Middle frontal gyrus (tissue), 1 donor: ENCODE data around the gene RFXANK.
A peak's percentile ranks its signal among the peaks of the same experiment; 100 is the strongest.

Experiments used
- DNase-seq: peaks from one replicate; pipeline ENCODE4 v3.0.0-alpha.2; 2015; ENCODE audit warnings: low spot score; ENCODE audit errors: extremely low spot score

Gene RFXANK

GRCh38 chr19:19227217-19227616 lies 35.2 kb downstream of the RFXANK start:
- no peak for DNase-seq

GRCh38 chr19:19229701-19230100 lies 37.6 kb downstream of the RFXANK start:
- no peak for DNase-seq

DNA sequence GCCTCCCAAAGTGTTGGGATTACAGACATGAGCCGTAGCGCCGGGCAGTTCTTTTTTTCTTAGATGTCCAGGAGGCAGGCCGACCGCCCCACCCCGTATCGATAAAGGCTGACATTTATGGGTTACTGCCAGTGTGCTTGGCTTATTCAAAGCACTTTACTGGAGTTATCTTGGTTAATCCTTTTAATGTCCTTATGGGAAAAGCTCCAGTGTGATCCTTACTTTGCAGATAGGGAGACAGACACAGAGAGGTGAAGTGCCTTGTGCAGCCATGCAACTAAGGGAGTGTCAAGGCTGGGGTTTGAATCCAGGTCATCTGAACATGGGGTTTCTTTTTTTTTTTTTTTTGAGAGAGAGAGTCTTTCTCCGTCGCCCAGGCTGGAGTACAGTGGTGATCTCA lies 38.9 kb downstream of the RFXANK start:
- no peak for DNase-seq

DNA sequence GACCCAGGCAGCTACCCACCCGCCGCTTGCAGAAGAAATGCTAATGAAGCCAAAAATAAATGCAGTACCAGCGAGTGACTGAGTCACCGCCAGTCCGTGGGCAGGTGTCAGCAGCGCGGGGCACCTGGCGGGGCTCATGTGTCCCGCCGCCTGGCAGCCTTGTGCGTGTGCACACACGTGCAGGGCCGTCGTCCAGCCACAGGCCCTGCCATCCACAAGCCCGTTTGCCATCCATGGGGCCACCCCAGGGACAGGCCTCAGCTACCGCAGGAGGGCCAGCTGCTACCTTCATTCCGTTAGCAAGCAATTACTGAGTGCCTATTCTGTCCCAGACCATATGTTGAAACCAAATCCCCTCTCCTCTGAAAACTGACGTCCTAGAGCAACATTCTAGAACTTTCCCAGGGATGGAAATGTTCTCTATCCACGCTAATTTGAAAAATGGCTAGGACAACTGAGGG lies 40.2 kb downstream of the RFXANK start:
- peak; percentile 12 for DNase-seq

DNA sequence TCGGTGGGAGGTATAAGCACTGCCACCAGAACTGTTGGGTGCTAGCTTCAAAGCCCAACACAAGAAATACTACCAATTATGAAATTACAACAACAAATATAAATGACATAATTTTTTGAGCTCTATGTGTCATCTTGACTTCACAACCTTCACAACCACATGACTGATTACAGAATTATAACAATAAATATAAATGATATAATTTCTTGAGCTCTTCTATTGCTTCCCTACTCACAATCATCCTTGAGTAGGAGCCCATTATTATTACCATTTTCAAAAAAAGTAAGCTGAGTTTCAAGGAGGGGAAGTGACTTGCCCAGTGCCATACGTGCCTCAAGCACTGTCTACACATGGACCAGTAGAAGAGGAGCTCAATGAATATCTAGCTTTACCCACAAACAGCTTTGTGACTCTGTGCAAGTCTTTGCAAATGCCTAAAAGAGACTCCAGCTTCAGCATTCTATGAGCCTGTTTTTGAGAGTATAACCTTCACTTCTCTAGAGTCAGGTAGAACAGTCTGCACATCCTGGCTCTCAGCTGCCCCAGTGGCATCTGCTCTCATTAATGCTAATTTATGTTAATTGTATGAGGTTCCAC lies 42.3 kb downstream of the RFXANK start:
- DNase-seq = no peak

DNA sequence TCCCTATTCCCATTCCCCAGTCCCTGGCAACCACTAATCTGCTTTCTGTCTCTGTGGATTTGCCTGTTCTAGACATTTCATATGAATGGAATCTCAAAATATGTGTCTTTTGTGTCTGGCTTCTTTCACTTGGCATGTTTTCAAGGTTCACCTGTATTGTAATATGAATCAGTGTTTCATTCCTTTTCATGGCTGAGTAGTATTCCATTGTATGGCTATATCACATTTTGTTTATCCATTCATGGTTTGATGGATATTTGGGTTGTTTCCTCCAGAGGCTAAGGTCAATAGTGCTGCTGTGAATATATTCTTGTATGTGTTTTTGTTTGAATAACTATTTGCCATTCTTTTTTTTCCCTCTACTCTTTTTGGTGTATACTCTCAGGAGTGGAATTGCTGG lies 44.1 kb downstream of the RFXANK start:
- DNase-seq = no peak

DNA sequence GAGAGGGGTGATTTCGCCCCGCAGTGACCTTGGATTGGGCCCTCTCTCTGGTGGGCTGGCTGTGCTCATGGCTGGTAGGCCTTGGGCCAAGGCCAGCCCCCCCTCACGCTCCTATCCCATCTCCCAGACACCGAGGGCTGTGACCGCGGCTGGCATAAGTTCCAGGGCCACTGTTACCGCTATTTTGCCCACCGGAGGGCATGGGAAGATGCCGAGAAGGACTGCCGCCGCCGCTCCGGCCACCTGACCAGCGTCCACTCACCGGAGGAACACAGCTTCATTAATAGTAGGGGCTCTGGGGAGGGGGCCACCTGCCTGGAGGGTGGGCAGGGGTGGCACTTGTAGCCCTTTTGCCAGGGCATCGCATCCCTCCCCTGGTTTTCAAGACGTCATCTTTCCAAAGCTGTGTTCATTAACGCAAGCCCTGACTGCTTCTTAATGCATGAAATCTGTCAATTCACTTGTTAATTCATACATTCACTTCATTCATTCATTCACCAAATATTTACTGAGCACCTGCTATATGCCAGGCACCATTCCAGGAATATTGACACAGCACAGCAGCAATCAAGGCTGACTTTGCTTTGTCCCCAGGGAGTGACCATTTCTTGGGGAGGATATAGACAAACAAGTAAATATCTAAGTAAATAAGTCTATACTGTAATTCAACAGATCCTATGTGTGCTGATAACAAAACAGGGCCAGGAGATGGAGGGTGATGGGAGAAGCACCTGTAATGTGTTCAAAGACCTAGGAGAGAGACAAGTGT lies 46.3 kb downstream of the RFXANK start:
- DNase-seq = no peak

DNA sequence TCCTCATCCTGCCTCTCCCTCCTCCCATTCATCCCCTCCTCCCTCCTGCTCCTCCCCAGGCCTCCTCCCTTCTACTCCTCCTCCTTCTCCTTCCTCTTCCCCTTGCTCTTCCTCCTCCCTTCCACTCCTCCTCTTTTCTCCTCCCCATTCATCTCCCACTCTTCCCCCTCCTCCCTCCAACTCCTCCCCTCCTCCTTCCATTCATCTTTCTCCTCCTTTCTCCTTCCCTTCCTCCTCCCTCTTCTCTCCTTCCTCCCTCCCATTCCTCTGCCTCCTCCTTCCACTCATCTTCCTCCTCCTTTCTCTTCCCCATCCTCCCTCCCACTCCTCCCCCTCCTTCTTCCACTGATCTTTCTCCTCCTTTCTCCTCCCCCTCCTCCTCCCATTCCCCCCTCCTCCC lies 47.6 kb downstream of the RFXANK start:
- no peak for DNase-seq

- DNase-seq = no peak
These were observed 48.4 kb downstream of the RFXANK start for GRCh38 chr19:19240476-19240875.

DNA sequence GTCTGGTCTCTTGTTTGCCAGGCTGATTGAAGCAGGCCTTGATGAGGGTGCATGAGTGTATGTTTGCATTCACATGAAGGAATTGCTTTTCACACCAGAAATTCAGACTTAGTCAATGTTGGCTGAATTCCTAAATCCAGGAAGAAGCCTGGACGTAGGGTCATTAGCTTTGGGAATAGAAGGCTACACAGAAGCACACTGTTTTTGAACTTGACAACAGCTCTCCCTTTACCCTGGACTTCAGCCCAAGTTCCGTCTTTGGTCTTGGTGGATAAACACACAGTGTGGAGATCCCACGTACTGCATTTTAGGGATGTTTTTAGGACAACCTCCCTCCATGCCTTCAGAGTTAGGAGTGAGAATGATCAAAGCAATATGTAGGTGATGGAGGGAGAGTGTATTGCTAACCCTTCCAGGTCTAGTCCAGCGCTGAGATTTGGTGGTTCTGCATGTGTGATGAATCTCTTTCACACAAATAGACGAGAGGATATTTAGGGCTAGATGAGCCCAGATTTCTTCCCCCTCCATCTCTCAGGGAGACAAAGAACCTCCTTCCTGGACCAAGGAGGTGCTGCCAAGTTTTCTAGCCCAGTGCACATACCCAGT lies 58.2 kb downstream of the RFXANK start:
- no peak for DNase-seq
